ENCODE results near the gene ZNF620.
"Not testable (repeated sequence)": the region's sequence is repeated elsewhere in the genome, so short reads cannot be mapped to it uniquely, and the experiment has no call there.

ZNF620 gene

GRCh38 chr3:40505599-40506462, at the start of gene ZNF620:
Gene ZNF620 (plus strand): TSS chr3:40506039. CDS start chr3:40506353, 314 bp downstream.
- DNase-seq = peak; percentile 50 to 68

DNA sequence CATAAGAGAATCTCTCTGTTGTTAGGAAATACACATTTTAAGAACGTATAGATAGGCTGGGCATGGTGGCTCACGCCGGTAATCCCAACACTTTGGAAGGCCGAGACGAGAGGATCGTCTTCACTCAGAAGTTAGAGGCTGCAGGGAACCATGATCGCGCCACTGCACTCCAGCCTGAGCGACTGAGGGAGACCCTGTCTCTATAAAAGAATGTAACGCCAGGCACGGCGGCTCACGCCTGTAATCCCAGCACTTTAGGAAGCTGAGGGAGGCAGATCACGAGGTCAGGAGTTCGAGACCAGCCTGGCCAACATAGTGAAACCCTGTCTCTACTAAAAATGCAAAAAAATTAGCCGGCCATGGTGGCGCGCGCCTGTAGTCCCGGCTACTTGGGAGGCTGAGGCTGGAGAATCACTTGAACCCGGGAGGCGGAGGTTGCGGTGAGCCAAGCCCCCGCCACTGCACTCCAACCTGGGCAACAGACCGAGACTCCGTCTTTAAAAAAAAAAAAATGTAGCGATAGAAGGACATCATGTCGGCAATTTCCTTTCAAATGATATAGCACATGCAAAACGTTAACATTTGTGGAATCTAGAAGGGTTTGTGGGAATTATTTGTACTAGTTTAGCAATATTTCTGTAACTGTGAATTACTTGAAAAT, 49.4 kb upstream of the ZNF620 start:
- no peak for DNase-seq

GRCh38 chr3:40456940-40457823, 48.7 kb upstream of the ZNF620 start, which contains the start of gene RPL14:
Gene RPL14 (plus strand): TSS chr3:40457339. CDS start chr3:40457472, 133 bp downstream.
- DNase-seq = peak; percentile 95 to 96

GRCh38 chr3:40458473-40458872, 47.4 kb upstream of the ZNF620 start:
- no peak for DNase-seq

DNA sequence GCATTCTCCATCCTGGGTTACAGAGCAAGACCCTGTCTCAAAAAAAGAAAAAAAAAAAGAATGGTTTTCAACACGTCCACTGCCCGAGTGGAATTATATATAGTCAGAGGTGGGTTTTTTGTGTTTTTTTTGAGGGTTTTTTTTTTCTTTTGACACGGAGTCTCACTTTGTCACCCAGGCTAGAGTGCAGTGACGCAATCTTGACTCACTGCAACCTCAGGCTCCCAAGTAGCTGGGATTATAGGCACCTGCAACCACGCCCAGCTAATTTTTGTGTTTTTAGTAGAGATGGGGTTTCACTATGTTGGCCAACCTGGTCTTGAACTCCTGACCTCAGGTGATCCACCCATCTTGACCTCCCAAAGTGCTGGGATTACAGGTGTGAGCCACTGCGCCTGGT, 45.4 kb upstream of the ZNF620 start:
- not testable (repeated sequence) for DNase-seq

DNA sequence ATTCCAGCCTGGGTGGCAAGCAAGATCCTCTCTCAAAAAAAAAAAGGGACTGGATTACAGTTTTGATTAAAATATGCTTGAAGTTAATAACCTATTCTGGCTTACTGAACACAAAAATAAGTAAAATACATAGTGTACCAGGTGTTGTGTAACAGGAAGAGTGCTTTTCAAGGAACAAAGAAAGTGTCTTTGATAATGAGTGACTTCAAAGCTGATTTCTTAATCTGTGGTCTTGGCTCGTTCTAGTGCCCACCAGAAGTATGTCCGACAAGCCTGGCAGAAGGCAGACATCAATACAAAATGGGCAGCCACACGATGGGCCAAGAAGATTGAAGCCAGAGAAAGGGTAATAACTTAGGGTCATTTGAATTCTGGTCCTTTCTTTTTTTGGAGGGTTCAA, 44.7 kb upstream of the ZNF620 start:
- DNase-seq = no peak

DNA sequence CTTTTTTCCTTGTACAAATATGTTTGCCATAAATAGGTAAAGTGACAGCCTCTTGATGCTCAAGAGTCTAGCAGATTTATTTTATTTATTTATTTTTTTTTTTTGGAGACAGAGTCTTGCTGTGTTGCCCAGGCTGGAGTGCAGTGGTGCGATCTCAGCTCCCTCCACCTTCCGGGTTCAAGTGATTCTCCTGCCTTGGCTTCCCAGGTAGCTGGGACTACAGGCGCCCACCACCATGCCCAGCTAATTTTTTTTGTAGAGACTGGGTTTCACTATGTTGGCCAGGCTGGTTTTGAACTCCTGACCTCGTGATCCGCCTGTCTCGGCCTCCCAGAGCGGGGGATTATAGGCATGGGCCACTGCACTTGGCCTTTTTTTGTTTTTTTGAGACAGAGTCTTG, 43.0 kb upstream of the ZNF620 start:
- not testable (repeated sequence) for DNase-seq

DNA sequence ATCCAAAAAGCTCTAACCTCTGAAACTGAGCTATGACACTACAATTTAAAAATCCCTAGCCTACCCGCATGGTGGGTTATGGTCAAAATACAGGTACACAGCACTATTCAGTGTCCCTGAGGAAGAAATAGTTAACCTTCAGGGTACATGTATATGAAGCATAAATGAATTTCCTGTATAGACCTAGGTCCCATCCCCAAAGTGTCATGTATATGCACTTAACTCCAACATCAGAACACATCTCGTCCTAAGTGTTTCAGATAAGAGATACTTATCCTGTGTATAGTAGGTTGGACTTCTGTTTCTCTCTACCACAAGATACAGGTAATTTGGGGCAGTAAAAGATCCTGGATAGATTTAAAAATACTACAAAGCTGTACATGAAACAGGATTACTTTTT, 42.3 kb upstream of the ZNF620 start:
- no peak for DNase-seq

GRCh38 chr3:40464339-40465110, 41.3 kb upstream of the ZNF620 start:
- no peak for DNase-seq

- DNase-seq = no peak
Observed at GRCh38 chr3:40465111-40465407, 40.8 kb upstream of the ZNF620 start.

GRCh38 chr3:40465456-40465855, 40.4 kb upstream of the ZNF620 start:
- DNase-seq = no peak

DNA sequence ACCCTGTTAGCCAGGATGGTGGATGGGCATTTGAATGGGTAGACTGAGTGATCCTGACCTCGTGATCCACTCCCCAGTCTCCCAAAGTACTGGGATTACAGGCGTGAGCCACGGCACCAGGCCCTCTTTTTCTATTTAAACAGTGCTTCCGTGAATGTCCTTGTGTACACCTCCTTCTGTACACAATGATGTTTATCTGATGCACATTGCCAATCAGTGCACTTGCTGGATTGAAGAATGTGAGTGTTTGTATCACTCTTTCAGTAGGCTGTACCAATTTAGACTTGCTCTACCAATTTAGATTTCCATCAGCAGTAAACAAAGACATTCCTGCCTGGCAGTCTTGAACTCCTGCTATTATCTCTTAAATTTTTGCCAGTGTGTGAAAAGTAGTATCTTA, 37.8 kb upstream of the ZNF620 start:
- no peak for DNase-seq

GRCh38 chr3:40470701-40471100, 35.1 kb upstream of the ZNF620 start:
- DNase-seq = no peak

GRCh38 chr3:40476478-40477470, 29.1 kb upstream of the ZNF620 start, which contains the start of gene ZNF619:
Gene ZNF619 (plus strand): TSS chr3:40477122. CDS start chr3:40477980, 858 bp downstream.
- peak; percentile 53 to 59 for DNase-seq

GRCh38 chr3:40477666-40478065, 28.2 kb upstream of the ZNF620 start:
- DNase-seq = no peak

- no peak for DNase-seq
Observed at GRCh38 chr3:40487172-40487571, 18.7 kb upstream of the ZNF620 start.

DNA sequence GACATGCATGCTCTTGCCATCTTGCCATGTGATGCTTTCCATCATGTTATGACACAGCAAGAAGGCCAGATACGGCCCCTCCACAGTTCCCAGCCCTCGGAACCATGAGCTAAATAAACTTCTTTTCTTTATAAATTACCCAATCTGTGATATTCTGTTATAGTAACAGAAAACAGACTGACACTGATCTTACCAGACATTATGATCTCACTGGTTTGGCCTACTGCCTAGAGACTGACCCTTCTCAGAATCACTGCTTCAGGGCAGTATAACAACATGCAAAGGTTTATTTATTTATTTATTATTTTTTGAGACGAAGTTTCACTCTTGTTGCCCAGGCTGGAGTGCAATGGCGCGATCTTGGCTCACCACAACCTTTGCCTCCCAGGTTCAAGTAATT, 14.9 kb upstream of the ZNF620 start:
- no peak for DNase-seq

DNA sequence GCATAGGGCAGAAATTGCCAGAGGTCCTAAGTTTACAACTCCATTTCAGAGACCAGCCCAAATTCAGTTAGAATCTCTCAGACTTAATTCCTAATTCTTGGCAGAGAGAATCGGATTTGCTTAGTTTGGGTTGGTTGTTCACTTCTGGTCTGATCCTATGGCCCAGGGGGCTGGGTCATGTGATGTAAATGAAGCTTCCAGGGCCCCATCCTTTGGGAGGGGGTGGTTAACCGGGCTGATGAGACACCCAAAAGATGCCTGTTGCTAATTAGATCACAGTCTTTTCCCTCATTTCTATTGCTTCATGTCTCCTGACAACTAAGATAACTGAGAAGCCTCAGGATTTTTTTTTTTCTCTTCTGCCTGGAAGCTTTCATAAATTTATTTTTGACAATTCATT, 11.1 kb upstream of the ZNF620 start:
- DNase-seq = no peak

DNA sequence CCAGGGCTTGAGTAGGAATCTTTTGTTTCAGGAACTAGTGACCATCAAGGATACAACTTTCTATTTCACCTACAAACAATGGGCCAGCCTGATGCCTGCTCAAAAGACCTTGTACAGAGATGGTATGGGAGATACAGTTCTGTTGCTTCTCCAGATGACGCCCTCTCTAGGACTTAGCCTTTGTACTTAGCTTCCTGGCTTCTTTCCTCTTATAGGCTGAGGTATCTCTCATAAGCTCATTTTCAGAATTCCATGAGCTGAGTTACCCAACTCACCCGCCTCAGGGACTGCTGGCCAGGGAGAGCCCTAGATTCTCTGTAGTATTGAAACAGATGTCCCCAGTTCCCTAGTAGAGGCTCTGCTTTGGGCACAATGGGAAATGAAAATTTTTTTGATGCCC, 8.6 kb upstream of the ZNF620 start:
- DNase-seq = no peak

- DNase-seq = no peak
Observed at GRCh38 chr3:40499952-40500351, 5.9 kb upstream of the ZNF620 start.

DNA sequence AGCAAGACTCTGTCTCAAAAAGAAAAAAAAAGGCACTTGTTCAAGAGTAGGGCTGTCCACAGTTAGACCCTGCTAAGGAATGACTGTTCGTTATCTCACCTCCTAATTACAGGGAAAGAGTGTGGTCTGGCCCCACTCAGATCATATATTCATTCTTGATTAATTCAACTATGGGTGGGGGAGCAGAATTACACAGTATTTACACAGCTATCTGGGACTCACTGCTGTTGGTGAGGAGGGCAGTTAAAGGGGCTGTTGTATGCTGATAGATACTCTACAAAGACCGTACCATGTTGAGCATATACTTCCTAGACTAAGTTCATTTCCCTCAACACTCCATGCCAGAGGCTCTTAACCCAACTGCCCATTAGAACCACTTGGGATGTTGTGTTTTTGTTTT, 3.8 kb upstream of the ZNF620 start:
- DNase-seq = no peak
